MCF 10A (cell line): Measurements from ENCODE around the gene CSF1. TPM values are rescaled to one million over a fixed set of nuclear protein-coding genes. Genes with fewer than 3 reads are reported as not detected.

Source experiments
- BruUV-seq: library from RNA; stranded (reverse); fragments of 400-500 nt; replicated peaks from 2 replicates; lab custom pipeline; 2021; lab: Mats Ljungman, UMichigan
- CTCF ChIA-PET: fragments of 300-600 bp; sonication (Branson Sonifier 250); formaldehyde crosslinking; extraction: SDS; loops from one replicate; lab custom pipeline; 2021; ENCODE audit warnings: antibody characterized with exemption, inconsistent platforms; lab: Yijun Ruan, JAX
- POLR2A ChIA-PET: fragments of 300-600, 350-650 bp; sonication (Branson Sonifier 250); formaldehyde crosslinking; extraction: SDS; loops from one replicate; lab custom pipeline; 2020; ENCODE audit warnings: antibody characterized with exemption, inconsistent platforms; lab: Yijun Ruan, JAX
- DNase-seq: peaks from one replicate; pipeline ENCODE4 v3.0.0-alpha.2; 2018; ENCODE audit not compliant: unreplicated experiment
- H3K27ac Mint-ChIP-seq: one replicate; pipeline ENCODE4 v1.8.0; 2022; ENCODE audit warnings: mild to moderate bottlenecking, low read depth, mixed read lengths; ENCODE audit not compliant: unreplicated experiment
- H3K27me3 Mint-ChIP-seq: one replicate; pipeline ENCODE4 v1.8.0; 2022; ENCODE audit warnings: mixed read lengths; ENCODE audit not compliant: insufficient read depth, unreplicated experiment
- H3K36me3 Mint-ChIP-seq: one replicate; pipeline ENCODE4 v1.8.0; 2022; ENCODE audit warnings: mild to moderate bottlenecking, moderate library complexity, mixed read lengths; ENCODE audit not compliant: insufficient read depth, unreplicated experiment
- H3K4me1 Mint-ChIP-seq: one replicate; pipeline ENCODE4 v1.8.0; 2022; ENCODE audit warnings: mixed read lengths; ENCODE audit not compliant: insufficient read depth, unreplicated experiment
- H3K4me3 Mint-ChIP-seq: one replicate; pipeline ENCODE4 v1.8.0; 2022; ENCODE audit warnings: mild to moderate bottlenecking, moderate library complexity, mixed read lengths; ENCODE audit not compliant: unreplicated experiment
- H3K9me3 Mint-ChIP-seq: one replicate; pipeline ENCODE4 v1.8.0; 2022; ENCODE audit warnings: mixed read lengths; ENCODE audit not compliant: unreplicated experiment
- CTCF ChIP-seq: fragments of 200-600 bp; IDR thresholded peaks from one replicate; pipeline ENCODE4 v1.8.0; 2022; ENCODE audit warnings: antibody characterized with exemption, mild to moderate bottlenecking; ENCODE audit not compliant: unreplicated experiment
- intact Hi-C: fragments of 100-400 bp; cut with micrococcal nuclease; formaldehyde crosslinking; loops from 2 replicates; pipeline ENCODE4 v1.14.1; 2022
- total RNA-seq: library from RNA; stranded (reverse); gene quantifications from 2 replicates; pipeline ENCODE4 v1.2.3, GENCODE V29; 2022

Gene CSF1
- total RNA-seq, 1 experiment from 2014 or later = 6.3 TPM

- BruUV-seq = no TSS peak
- Mint-ChIP-seq H3K27ac (peak overlapping the region; percentile 82), H3K4me1 (peaks cover 29% of the 10 kb centered on the region), H3K9me3 (no peaks in the 10 kb centered on the region), H3K27me3 (no peaks in the 10 kb centered on the region), H3K36me3 (no peaks in the 10 kb centered on the region), H3K4me3 (no peak overlapping the region)
- no peak for DNase-seq
- TF ChIP-seq CTCF = no peak
- ChIA-PET POLR2A (no interaction called here), CTCF (interaction anchor here (0.6 to 1.0 kb wide), 2 partner anchors 24 to 1242 kb away, joined by 3 to 7 read pairs; partner anchors contain the start of gene AHCYL1)
- intact Hi-C loops = no loop called here
Measured at GRCh38 chr1:109960745-109961094, 50.1 kb downstream of the CSF1 start.

- Mint-ChIP-seq H3K36me3 (no peaks in the 10 kb centered on the region), H3K27ac (peak overlapping the region; percentile 46), H3K4me1 (peaks cover 29% of the 10 kb centered on the region), H3K9me3 (no peaks in the 10 kb centered on the region), H3K4me3 (no peak overlapping the region), H3K27me3 (no peaks in the 10 kb centered on the region)
- CTCF ChIA-PET = interaction anchor here (0.6 kb wide), 1 partner anchor 66 kb away, joined by 4 read pairs; no protein-coding TSS in a partner anchor
- intact Hi-C loops = no loop called here
- no peak for TF ChIP-seq CTCF
- peak; percentile 78 for DNase-seq
- POLR2A ChIA-PET = interaction anchor here (0.6 kb wide), 2 partner anchors 20 to 1460 kb away, joined by 3 read pairs; no protein-coding TSS in a partner anchor
- no TSS peak for BruUV-seq
Measured at GRCh38 chr1:109963864-109964263, 53.2 kb downstream of the CSF1 start.

GRCh38 chr1:109969146-109969829 lies 58.6 kb downstream of the CSF1 start:
- H3K9me3 Mint-ChIP-seq = no peaks in the 10 kb centered on the region
- peaks cover 22% of the 10 kb centered on the region for H3K4me1 Mint-ChIP-seq
- no peak for TF ChIP-seq CTCF
- CTCF ChIA-PET = interaction anchor here (0.7 to 1.9 kb wide), 2 partner anchors 12 to 140 kb away, joined by 3 to 5 read pairs; no protein-coding TSS in a partner anchor
- BruUV-seq = no TSS peak
- no peaks in the 10 kb centered on the region for H3K36me3 Mint-ChIP-seq
- no peaks in the 10 kb centered on the region for H3K27me3 Mint-ChIP-seq
- intact Hi-C loops = no loop called here
- H3K4me3 Mint-ChIP-seq = no peak overlapping the region
- DNase-seq = peak; percentile 63
- peak overlapping the region; percentile 2 for H3K27ac Mint-ChIP-seq
- POLR2A ChIA-PET = no interaction called here

GRCh38 chr1:109969907-109970306 lies 59.3 kb downstream of the CSF1 start:
- peaks cover 22% of the 10 kb centered on the region for H3K4me1 Mint-ChIP-seq
- POLR2A ChIA-PET = no interaction called here
- no peak overlapping the region for H3K4me3 Mint-ChIP-seq
- H3K9me3 Mint-ChIP-seq = no peaks in the 10 kb centered on the region
- TF ChIP-seq CTCF = no peak
- intact Hi-C loops = no loop called here
- H3K36me3 Mint-ChIP-seq = no peaks in the 10 kb centered on the region
- H3K27ac Mint-ChIP-seq = peak overlapping the region; percentile 2
- BruUV-seq = no TSS peak
- H3K27me3 Mint-ChIP-seq = no peaks in the 10 kb centered on the region
- CTCF ChIA-PET = interaction anchor here (0.7 to 1.9 kb wide), 3 partner anchors 11 to 141 kb away, joined by 3 to 5 read pairs (median 3); no protein-coding TSS in a partner anchor
- no peak for DNase-seq
